MM.1S (cell line): Measurements from ENCODE around the gene MICU1.
"Not testable (repeated sequence)": the region's sequence is repeated elsewhere in the genome, so short reads cannot be mapped to it uniquely, and the experiment has no call there.

ENCODE experiments used
- DNase-seq: peaks from one replicate; pipeline ENCODE4 v3.0.0-alpha.2; 2015
- H2AFZ ChIP-seq: fragments of 300-600 bp; sonication (generic); 2 replicates; pipeline ENCODE4 v1.6.0; 2016; ENCODE audit warnings: antibody characterized with exemption, low read length
- H3F3A ChIP-seq: fragments of 300-600 bp; sonication (generic); 2 replicates; pipeline ENCODE4 v1.6.1; 2016; ENCODE audit warnings: mild to moderate bottlenecking, antibody characterized with exemption, low read length, moderate library complexity, mixed read lengths; ENCODE audit not compliant: insufficient read depth
- H3K27ac ChIP-seq: fragments of 300-600 bp; sonication (generic); 2 replicates; pipeline ENCODE4 v1.5.1; 2016; ENCODE audit warnings: mild to moderate bottlenecking, low read length
- H3K27me3 ChIP-seq: fragments of 300-600 bp; sonication (generic); replicated peaks from 2 replicates; pipeline ENCODE4 v1.6.0; 2016; ENCODE audit warnings: low read length; ENCODE audit not compliant: insufficient read depth
- H3K36me3 ChIP-seq: fragments of 300-600 bp; sonication (generic); replicated peaks from 2 replicates; pipeline ENCODE4 v1.6.1; 2016; ENCODE audit warnings: mild to moderate bottlenecking, low read length, mixed read lengths; ENCODE audit not compliant: insufficient read depth
- H3K4me1 ChIP-seq: fragments of 300-600 bp; sonication (generic); 2 replicates; pipeline ENCODE4 v1.6.1; 2016; ENCODE audit warnings: low read length, mixed read lengths
- H3K4me2 ChIP-seq: fragments of 300-600 bp; sonication (generic); 2 replicates; pipeline ENCODE4 v1.6.0; 2016; ENCODE audit warnings: low read depth, low read length
- H3K4me3 ChIP-seq: fragments of 300-600 bp; sonication (generic); 2 replicates; pipeline ENCODE4 v1.5.1; 2016; ENCODE audit warnings: low read length, mixed read lengths
- H3K79me2 ChIP-seq: fragments of 300-600 bp; sonication (generic); 2 replicates; pipeline ENCODE4 v1.6.1; 2016; ENCODE audit warnings: mixed run types, low read length, mixed read lengths
- H3K9ac ChIP-seq: fragments of 300-600 bp; sonication (generic); 2 replicates; pipeline ENCODE4 v1.6.1; 2016; ENCODE audit warnings: low read length, mixed read lengths
- H3K9me2 ChIP-seq: fragments of 300-600 bp; sonication (generic); replicated peaks from 2 replicates; pipeline ENCODE4 v1.6.1; 2016; ENCODE audit warnings: mild to moderate bottlenecking, low read length, mixed read lengths; ENCODE audit not compliant: insufficient read depth
- H3K9me3 ChIP-seq: fragments of 300-600 bp; sonication (generic); replicated peaks from 2 replicates; pipeline ENCODE4 v1.6.1; 2016; ENCODE audit warnings: mild to moderate bottlenecking, low read length, mixed read lengths; ENCODE audit not compliant: insufficient read depth
- H4K20me1 ChIP-seq: fragments of 300-600 bp; sonication (generic); 2 replicates; pipeline ENCODE4 v1.6.1; 2016; ENCODE audit warnings: mild to moderate bottlenecking, low read length, moderate library complexity, mixed read lengths; ENCODE audit not compliant: insufficient read depth
- EZH2 ChIP-seq: fragments of 300-600 bp; sonication (generic); optimal IDR thresholded peaks from 2 replicates; pipeline ENCODE3; 2017; ENCODE audit warnings: low read depth, mild to moderate bottlenecking, antibody characterized with exemption, low read length, mixed read lengths
- EZH2phosphoT487 ChIP-seq: fragments of 300-600 bp; sonication (generic); IDR thresholded peaks from 2 replicates; pipeline ENCODE4 v1.6.1; 2018; ENCODE audit warnings: antibody characterized with exemption, low read length
- TF ChIP-seq, protein P1 (sequence below): fragments of 300-600 bp; sonication (generic); IDR thresholded peaks from 2 replicates; pipeline ENCODE4 v1.5.1; 2016; ENCODE audit warnings: antibody characterized with exemption, low read length, mixed read lengths

Gene MICU1

DNA sequence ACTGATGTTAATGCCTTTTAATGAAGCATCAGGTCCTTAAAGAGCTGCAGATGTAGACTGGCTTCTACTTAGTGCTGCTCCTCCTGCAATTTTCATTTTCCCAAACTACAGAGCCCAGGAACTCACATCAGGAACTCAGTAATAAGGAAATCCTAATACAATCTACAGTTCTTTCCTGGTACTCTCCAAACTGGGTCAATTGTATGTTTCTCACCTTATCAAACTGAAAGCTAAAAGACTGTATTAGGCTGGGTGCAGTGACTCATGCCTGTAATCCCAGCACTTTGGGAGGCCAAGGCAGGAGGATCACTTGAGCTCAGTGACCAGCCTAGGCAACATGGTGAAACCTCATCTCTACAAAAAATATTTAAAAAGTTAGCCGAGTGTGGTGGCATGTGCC is 216.7 kb downstream of the MICU1 start:
- no peaks in the 10 kb centered on the region for H3K9me2 ChIP-seq
- no peaks in the 10 kb centered on the region for H3K9me3 ChIP-seq
- no peaks in the 10 kb centered on the region for H4K20me1 ChIP-seq
- H3F3A ChIP-seq: no peaks in the 10 kb centered on the region
- DNase-seq: no peak
- H2AFZ ChIP-seq: no peak overlapping the region
- H3K27me3 ChIP-seq: no peaks in the 10 kb centered on the region
- H3K4me1 ChIP-seq: no peaks in the 10 kb centered on the region
- H3K4me2 ChIP-seq: no peak overlapping the region
- H3K4me3 ChIP-seq: no peak overlapping the region
- no peaks in the 10 kb centered on the region for H3K79me2 ChIP-seq
- H3K27ac ChIP-seq: no peak overlapping the region
- TF ChIP-seq, protein P1, sequence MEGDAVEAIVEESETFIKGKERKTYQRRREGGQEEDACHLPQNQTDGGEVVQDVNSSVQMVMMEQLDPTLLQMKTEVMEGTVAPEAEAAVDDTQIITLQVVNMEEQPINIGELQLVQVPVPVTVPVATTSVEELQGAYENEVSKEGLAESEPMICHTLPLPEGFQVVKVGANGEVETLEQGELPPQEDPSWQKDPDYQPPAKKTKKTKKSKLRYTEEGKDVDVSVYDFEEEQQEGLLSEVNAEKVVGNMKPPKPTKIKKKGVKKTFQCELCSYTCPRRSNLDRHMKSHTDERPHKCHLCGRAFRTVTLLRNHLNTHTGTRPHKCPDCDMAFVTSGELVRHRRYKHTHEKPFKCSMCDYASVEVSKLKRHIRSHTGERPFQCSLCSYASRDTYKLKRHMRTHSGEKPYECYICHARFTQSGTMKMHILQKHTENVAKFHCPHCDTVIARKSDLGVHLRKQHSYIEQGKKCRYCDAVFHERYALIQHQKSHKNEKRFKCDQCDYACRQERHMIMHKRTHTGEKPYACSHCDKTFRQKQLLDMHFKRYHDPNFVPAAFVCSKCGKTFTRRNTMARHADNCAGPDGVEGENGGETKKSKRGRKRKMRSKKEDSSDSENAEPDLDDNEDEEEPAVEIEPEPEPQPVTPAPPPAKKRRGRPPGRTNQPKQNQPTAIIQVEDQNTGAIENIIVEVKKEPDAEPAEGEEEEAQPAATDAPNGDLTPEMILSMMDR: no peak
- TF ChIP-seq EZH2 (no peak), EZH2phosphoT487 (no peak)
- no peak overlapping the region for H3K9ac ChIP-seq
- no peaks in the 10 kb centered on the region for H3K36me3 ChIP-seq

DNA sequence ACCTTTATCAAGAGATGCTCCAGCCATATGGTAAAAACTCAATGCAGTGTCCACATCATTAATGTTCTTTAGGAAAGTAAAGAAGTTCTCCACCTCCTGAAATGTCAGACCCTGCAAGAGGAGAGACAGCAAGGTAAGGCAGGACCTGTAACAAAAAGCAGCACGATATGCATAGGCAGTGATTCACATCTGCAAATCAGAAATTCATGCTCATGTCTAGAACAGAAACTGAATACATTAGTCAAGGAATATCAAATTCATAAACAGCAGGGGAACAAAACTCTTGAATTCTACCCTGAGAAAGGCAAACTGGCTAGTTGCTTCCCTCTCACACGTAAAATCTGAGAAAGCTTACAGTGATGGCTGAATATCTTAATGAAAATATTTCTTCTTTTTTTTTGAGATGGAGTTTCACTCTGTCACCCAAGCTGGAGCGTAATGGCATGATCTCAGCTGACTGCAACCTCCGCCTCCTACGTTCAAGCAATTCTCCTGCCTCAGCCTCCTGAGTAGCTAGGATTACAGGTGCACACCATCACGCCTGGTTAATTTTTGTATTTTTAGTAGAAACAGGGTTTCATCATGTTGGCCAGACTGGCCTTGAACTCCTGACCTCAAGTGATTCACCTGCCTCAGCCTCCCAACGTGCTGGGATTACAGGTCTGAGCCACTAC is 217.8 kb downstream of the MICU1 start:
- H3K9me3 ChIP-seq: no peaks in the 10 kb centered on the region
- H3K27me3 ChIP-seq: no peaks in the 10 kb centered on the region
- no peak overlapping the region for H3K4me2 ChIP-seq
- no peaks in the 10 kb centered on the region for H3K4me1 ChIP-seq
- H2AFZ ChIP-seq: no peak overlapping the region
- no peaks in the 10 kb centered on the region for H4K20me1 ChIP-seq
- no peaks in the 10 kb centered on the region for H3K36me3 ChIP-seq
- H3K9me2 ChIP-seq: no peaks in the 10 kb centered on the region
- H3K27ac ChIP-seq: no peak overlapping the region
- H3K79me2 ChIP-seq: no peaks in the 10 kb centered on the region
- H3K4me3 ChIP-seq: no peak overlapping the region
- no peak for DNase-seq
- TF ChIP-seq EZH2phosphoT487 (no peak), EZH2 (no peak)
- TF ChIP-seq, protein P1: no peak
- H3K9ac ChIP-seq: no peak overlapping the region
- H3F3A ChIP-seq: no peaks in the 10 kb centered on the region

DNA sequence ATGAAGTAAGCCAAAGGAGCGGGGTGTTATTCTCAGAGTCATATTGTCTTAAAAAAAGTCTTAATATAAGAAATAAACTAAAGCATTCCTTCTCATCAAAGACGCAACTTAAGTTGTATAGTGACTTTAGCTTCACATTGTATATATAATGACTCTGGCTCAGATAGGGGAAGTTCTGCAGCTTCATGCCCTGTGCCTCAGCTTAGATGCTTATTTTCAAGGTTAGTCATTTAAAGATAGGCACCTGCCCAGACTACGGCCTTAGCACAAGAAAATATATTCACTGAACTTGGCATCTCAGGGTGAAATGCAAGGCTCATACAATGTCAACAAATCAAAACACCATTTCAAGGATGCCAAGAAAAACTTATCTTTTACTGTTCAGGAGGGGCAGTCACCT is 218.4 kb downstream of the MICU1 start:
- H3K4me3 ChIP-seq: no peak overlapping the region
- H3K9me3 ChIP-seq: no peaks in the 10 kb centered on the region
- no peaks in the 10 kb centered on the region for H3F3A ChIP-seq
- H2AFZ ChIP-seq: no peak overlapping the region
- no peaks in the 10 kb centered on the region for H3K9me2 ChIP-seq
- TF ChIP-seq EZH2phosphoT487: no peak
- TF ChIP-seq, protein P1: no peak
- no peak for TF ChIP-seq EZH2
- H3K4me1 ChIP-seq: no peaks in the 10 kb centered on the region
- H3K27ac ChIP-seq: no peak overlapping the region
- no peak for DNase-seq
- no peaks in the 10 kb centered on the region for H3K27me3 ChIP-seq
- H4K20me1 ChIP-seq: no peaks in the 10 kb centered on the region
- no peak overlapping the region for H3K9ac ChIP-seq
- no peak overlapping the region for H3K4me2 ChIP-seq
- H3K36me3 ChIP-seq: no peaks in the 10 kb centered on the region
- H3K79me2 ChIP-seq: no peaks in the 10 kb centered on the region

DNA sequence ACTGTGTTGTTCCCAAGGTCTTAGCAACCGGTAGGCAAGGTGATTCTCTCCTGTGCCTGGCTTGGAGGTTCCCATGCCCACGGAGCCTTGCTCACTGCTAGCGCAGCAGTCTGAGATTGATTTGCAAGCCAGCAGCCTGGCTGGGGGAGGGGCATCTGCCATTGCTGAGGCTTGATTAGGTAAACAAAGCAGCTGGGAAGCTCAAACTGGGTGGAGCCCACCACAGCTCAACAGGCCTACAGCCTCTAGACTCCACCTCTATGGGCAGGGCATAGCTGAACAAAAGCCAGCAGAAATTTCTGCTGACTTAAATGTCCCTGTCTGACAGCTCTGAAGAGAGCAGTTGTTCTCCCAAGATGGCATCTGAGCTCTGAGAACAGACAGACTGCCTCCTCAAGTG is 230.3 kb downstream of the MICU1 start:
- not testable (repeated sequence) for H3K4me2 ChIP-seq, H3K9me2 ChIP-seq, H3K9ac ChIP-seq, H2AFZ ChIP-seq, H3K36me3 ChIP-seq, H3K79me2 ChIP-seq, H3K4me3 ChIP-seq, H3K9me3 ChIP-seq, H3K27ac ChIP-seq, DNase-seq, H3F3A ChIP-seq, H4K20me1 ChIP-seq, H3K27me3 ChIP-seq, H3K4me1 ChIP-seq
